Neural cell (in vitro differentiated cells): ENCODE results near the gene RPS6KA2. TPM values are rescaled to one million over a fixed set of nuclear protein-coding genes. Genes with fewer than 3 reads are reported as not detected.

Experiments used
- H2AFZ ChIP-seq: fragments of 200-600, 300-800 bp; sonication (generic), shearing (Covaris generic); 2 replicates; pipeline ENCODE4 v1.6.0; 2014; ENCODE audit warnings: low read depth, mild to moderate bottlenecking, antibody characterized with exemption, low read length, moderate library complexity
- H3F3A ChIP-seq: fragments of 200-600 bp; shearing (Covaris generic); 2 replicates; pipeline ENCODE4 v1.6.1; 2016; ENCODE audit warnings: mild to moderate bottlenecking, moderate library complexity, mixed read lengths, antibody characterized with exemption, low read length; ENCODE audit not compliant: insufficient read depth, poor library complexity, severe bottlenecking
- H3K27ac ChIP-seq: fragments of 200-600, 300-800 bp; sonication (generic), shearing (Covaris generic); 2 replicates; pipeline ENCODE4 v1.5.1; 2014; ENCODE audit warnings: mild to moderate bottlenecking, low read length, moderate library complexity
- H3K27me3 ChIP-seq: fragments of 300-800, 200-600 bp; sonication (generic), shearing (Covaris generic); 2 replicates; pipeline ENCODE4 v1.6.0; 2014; ENCODE audit warnings: mild to moderate bottlenecking, low read depth, low read length, moderate library complexity; ENCODE audit not compliant: insufficient read depth
- H3K36me3 ChIP-seq: fragments of 300-800, 200-600 bp; sonication (generic), shearing (Covaris generic); 2 replicates; pipeline ENCODE4 v1.5.1; 2014; ENCODE audit warnings: mild to moderate bottlenecking, antibody characterized with exemption, low read length, moderate library complexity; ENCODE audit not compliant: insufficient read depth
- H3K4me2 ChIP-seq: fragments of 300-800, 200-600 bp; sonication (generic), shearing (Covaris generic); 2 replicates; pipeline ENCODE4 v1.6.0; 2014; ENCODE audit warnings: mild to moderate bottlenecking, low read length
- H3K4me3 ChIP-seq: fragments of 300-800, 200-600 bp; sonication (generic), shearing (Covaris generic); 2 replicates; pipeline ENCODE4 v1.5.1; 2014; ENCODE audit warnings: mild to moderate bottlenecking, low read length, moderate library complexity
- H3K79me2 ChIP-seq: fragments of 200-600 bp; shearing (Covaris generic); replicated peaks from 2 replicates; pipeline ENCODE4 v1.6.0; 2014; ENCODE audit warnings: mild to moderate bottlenecking, low read length, moderate library complexity; ENCODE audit not compliant: insufficient read depth
- H3K9ac ChIP-seq: fragments of 300-800, 200-600 bp; sonication (generic), shearing (Covaris generic); 2 replicates; pipeline ENCODE4 v1.6.1; 2016; ENCODE audit warnings: mild to moderate bottlenecking, low read length, mixed read lengths
- H3K9me2 ChIP-seq: fragments of 200-600 bp; shearing (Covaris generic); 2 replicates; pipeline ENCODE4 v1.6.1; 2016; ENCODE audit warnings: mild to moderate bottlenecking, low read length, mixed read lengths; ENCODE audit not compliant: insufficient read depth
- H3K9me3 ChIP-seq: fragments of 200-600, 300-800 bp; sonication (generic), shearing (Covaris generic); 2 replicates; pipeline ENCODE4 v1.6.1; 2016; ENCODE audit warnings: mild to moderate bottlenecking, mixed run types, low read length, moderate library complexity, mixed read lengths
- H4K20me1 ChIP-seq: fragments of 200-600 bp; shearing (Covaris generic); 2 replicates; pipeline ENCODE4 v1.6.1; 2016; ENCODE audit warnings: mild to moderate bottlenecking, mixed run types; ENCODE audit not compliant: insufficient read depth
- EZH2 ChIP-seq: fragments of 200-600, 300-800 bp; shearing (Covaris generic), sonication (generic); IDR thresholded peaks from 2 replicates; pipeline ENCODE4 v1.6.1; 2014; ENCODE audit warnings: antibody characterized with exemption, low read length, borderline replicate concordance, mild to moderate bottlenecking; ENCODE audit not compliant: insufficient read depth, poor library complexity, severe bottlenecking
- MXI1 ChIP-seq: fragments of 450-650 bp; conservative IDR thresholded peaks from 2 replicates; pipeline ENCODE4 v1.6.1; 2014; ENCODE audit warnings: antibody characterized with exemption, mild to moderate bottlenecking; ENCODE audit not compliant: poor library complexity, severe bottlenecking
- POLR2AphosphoS5 ChIP-seq: IDR thresholded peaks from 2 replicates; pipeline ENCODE4 v1.6.1; 2012
- RAD21 ChIP-seq: fragments of 450-650 bp; conservative IDR thresholded peaks from 2 replicates; pipeline ENCODE4 v1.6.1; 2014; ENCODE audit warnings: antibody characterized with exemption, mild to moderate bottlenecking, moderate library complexity
- REST ChIP-seq: IDR thresholded peaks from 2 replicates; pipeline ENCODE4 v1.6.1; 2012; ENCODE audit warnings: borderline replicate concordance
- SMC3 ChIP-seq: fragments of 450-650 bp; conservative IDR thresholded peaks from 2 replicates; pipeline ENCODE4 v1.6.1; 2014; ENCODE audit warnings: antibody characterized with exemption, mild to moderate bottlenecking, moderate library complexity; ENCODE audit not compliant: poor library complexity
- TAF1 ChIP-seq: IDR thresholded peaks from 2 replicates; pipeline ENCODE4 v1.6.1; 2012; ENCODE audit warnings: low read depth
- polyA plus RNA-seq: library from polyadenylated mRNA; depleted of rRNA; stranded (reverse); fragments of >200 nt; gene quantifications from 2 replicates; pipeline ENCODE4 v1.2.3, GENCODE V29; 2014
- TF ChIP-seq, protein P1 (sequence below): fragments of 450-650 bp; IDR thresholded peaks from 2 replicates; pipeline ENCODE4 v1.5.1; 2014; ENCODE audit warnings: antibody characterized with exemption, mild to moderate bottlenecking, moderate library complexity; ENCODE audit not compliant: poor library complexity, severe bottlenecking

The RPS6KA2 gene
- polyA plus RNA-seq, 1 donor from 2014 or later: 34.3 TPM

DNA sequence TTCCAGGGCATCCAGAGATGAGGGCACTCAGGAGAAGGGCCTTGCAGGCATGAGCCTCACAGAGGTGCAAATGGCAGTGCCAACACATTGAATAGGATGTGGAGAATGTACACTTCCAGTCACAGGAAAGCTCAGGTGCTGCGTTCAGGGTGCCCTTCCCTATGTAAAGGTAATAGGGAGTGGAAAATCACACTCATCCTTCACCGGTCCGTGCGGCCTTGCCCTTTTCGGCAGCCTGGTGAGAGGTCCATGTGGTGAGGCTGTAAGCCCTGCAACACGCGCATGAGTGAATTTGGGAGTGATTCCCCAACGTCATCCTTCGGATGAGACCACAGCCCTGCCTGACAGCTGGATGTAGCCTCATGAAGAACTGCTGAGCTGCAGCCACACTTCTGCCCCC is 43.0 kb upstream of the RPS6KA2 start:
- no peaks in the 10 kb centered on the region for H3F3A ChIP-seq
- no peaks in the 10 kb centered on the region for H3K79me2 ChIP-seq
- TF ChIP-seq MXI1 (no peak), SMC3 (no peak), RAD21 (no peak), POLR2AphosphoS5 (no peak), REST (no peak)
- TF ChIP-seq, protein P1, sequence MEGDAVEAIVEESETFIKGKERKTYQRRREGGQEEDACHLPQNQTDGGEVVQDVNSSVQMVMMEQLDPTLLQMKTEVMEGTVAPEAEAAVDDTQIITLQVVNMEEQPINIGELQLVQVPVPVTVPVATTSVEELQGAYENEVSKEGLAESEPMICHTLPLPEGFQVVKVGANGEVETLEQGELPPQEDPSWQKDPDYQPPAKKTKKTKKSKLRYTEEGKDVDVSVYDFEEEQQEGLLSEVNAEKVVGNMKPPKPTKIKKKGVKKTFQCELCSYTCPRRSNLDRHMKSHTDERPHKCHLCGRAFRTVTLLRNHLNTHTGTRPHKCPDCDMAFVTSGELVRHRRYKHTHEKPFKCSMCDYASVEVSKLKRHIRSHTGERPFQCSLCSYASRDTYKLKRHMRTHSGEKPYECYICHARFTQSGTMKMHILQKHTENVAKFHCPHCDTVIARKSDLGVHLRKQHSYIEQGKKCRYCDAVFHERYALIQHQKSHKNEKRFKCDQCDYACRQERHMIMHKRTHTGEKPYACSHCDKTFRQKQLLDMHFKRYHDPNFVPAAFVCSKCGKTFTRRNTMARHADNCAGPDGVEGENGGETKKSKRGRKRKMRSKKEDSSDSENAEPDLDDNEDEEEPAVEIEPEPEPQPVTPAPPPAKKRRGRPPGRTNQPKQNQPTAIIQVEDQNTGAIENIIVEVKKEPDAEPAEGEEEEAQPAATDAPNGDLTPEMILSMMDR: no peak
- H3K4me2 ChIP-seq: no peak overlapping the region
- no peaks in the 10 kb centered on the region for H3K9me3 ChIP-seq
- H3K27me3 ChIP-seq: no peaks in the 10 kb centered on the region
- H4K20me1 ChIP-seq: no peaks in the 10 kb centered on the region
- no peaks in the 10 kb centered on the region for H3K36me3 ChIP-seq
- no peak overlapping the region for H3K9ac ChIP-seq
- no peaks in the 10 kb centered on the region for H3K9me2 ChIP-seq
- no peak overlapping the region for H3K4me3 ChIP-seq
- no peak overlapping the region for H3K27ac ChIP-seq
- no peak overlapping the region for H2AFZ ChIP-seq

GRCh38 chr6:166667796-166668610 is 41.0 kb upstream of the RPS6KA2 start:
- Histone ChIP-seq H3K27me3 (no peaks in the 10 kb centered on the region), H3K9ac (no peak overlapping the region), H3K4me2 (no peak overlapping the region)

GRCh38 chr6:166664135-166664534 is 37.1 kb upstream of the RPS6KA2 start:
- Histone ChIP-seq H3K4me2 (no peak overlapping the region), H4K20me1 (no peaks in the 10 kb centered on the region), H3K27ac (no peak overlapping the region), H3K36me3 (no peaks in the 10 kb centered on the region), H3K79me2 (no peaks in the 10 kb centered on the region), H2AFZ (no peak overlapping the region), H3K9ac (no peak overlapping the region), H3K27me3 (no peaks in the 10 kb centered on the region), H3K9me3 (no peaks in the 10 kb centered on the region), H3F3A (no peaks in the 10 kb centered on the region), H3K4me3 (no peak overlapping the region), H3K9me2 (no peaks in the 10 kb centered on the region)
- no peak for TF ChIP-seq EZH2
- TF ChIP-seq MXI1: no peak
- no peak for TF ChIP-seq TAF1
- TF ChIP-seq REST: no peak
- TF ChIP-seq, protein P1: no peak

More at GRCh38 chr6:166667796-166668610, 41.0 kb upstream of the RPS6KA2 start:
- no peaks in the 10 kb centered on the region for H3K79me2 ChIP-seq
- no peaks in the 10 kb centered on the region for H3K9me3 ChIP-seq
- no peaks in the 10 kb centered on the region for H3K36me3 ChIP-seq
- H2AFZ ChIP-seq: no peak overlapping the region
- H3K9me2 ChIP-seq: no peaks in the 10 kb centered on the region
- H3K27ac ChIP-seq: no peak overlapping the region
- no peak overlapping the region for H3K4me3 ChIP-seq
- no peaks in the 10 kb centered on the region for H3F3A ChIP-seq
- TF ChIP-seq EZH2 (no peak), POLR2AphosphoS5 (no peak), RAD21 (no peak), TAF1 (no peak)
- H4K20me1 ChIP-seq: no peaks in the 10 kb centered on the region
